ENCODE data around the gene USF2. TPM values are rescaled to one million over a fixed set of nuclear protein-coding genes. Genes with fewer than 3 reads are reported as not detected.

USF2 gene
- total RNA-seq, 2 experiments from 2014 or later, result 116 to 154 TPM

- Mint-ChIP-seq H3K27ac (no peak overlapping the region), H3K4me1 (peaks cover 8% of the 10 kb centered on the region), H3K9me3 (ENCODE audit: low read depth) (no peaks in the 10 kb centered on the region), H3K27me3 (no peaks in the 10 kb centered on the region), H3K4me3 (no peak overlapping the region), H3K36me3 (ENCODE audit: low read depth) (no peaks in the 10 kb centered on the region)
- ATAC-seq (no peak), DNase-seq (no peak)
- POLR2A ChIA-PET, result no interaction called here
- CTCF ChIA-PET, result no interaction called here
- intact Hi-C loops (cut with DNase I, micrococcal nuclease), result no loop called here
Measured at GRCh38 chr19:35298561-35298972, 29.8 kb downstream of the USF2 start.

- peak; percentile 36 for DNase-seq
- H3K9me3 Mint-ChIP-seq (ENCODE audit: low read depth), result no peaks in the 10 kb centered on the region
- intact Hi-C loops (cut with DNase I, micrococcal nuclease), result no loop called here
- no peaks in the 10 kb centered on the region for H3K36me3 Mint-ChIP-seq (ENCODE audit: low read depth)
- CTCF ChIA-PET, result no interaction called here
- no peak overlapping the region for H3K4me3 Mint-ChIP-seq
- H3K27me3 Mint-ChIP-seq, result no peaks in the 10 kb centered on the region
- no peak overlapping the region for H3K27ac Mint-ChIP-seq
- POLR2A ChIA-PET, result no interaction called here
- no peak for ATAC-seq
- peaks cover 8% of the 10 kb centered on the region for H3K4me1 Mint-ChIP-seq
Measured at GRCh38 chr19:35299523-35300338, 31.0 kb downstream of the USF2 start.

DNA sequence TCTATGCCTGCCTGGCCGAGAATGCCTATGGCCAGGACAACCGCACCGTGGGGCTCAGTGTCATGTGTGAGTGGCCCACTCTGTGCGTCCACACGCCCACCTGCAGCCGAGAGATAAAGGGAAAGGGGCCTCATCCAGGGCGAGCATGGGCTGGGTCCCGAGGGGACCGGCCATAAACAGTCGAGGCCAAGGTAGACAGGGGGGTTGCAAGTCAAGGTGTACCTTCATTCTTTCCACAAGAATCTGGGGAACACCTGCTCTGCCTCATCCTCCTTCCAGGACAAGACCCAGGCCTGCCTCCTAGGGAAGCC, 31.5 kb downstream of the USF2 start:
- intact Hi-C loops (cut with DNase I, micrococcal nuclease), result no loop called here
- no peak overlapping the region for H3K27ac Mint-ChIP-seq
- DNase-seq (no peak), ATAC-seq (no peak)
- H3K4me3 Mint-ChIP-seq, result no peak overlapping the region
- no peaks in the 10 kb centered on the region for H3K27me3 Mint-ChIP-seq
- no peaks in the 10 kb centered on the region for H3K36me3 Mint-ChIP-seq (ENCODE audit: low read depth)
- no peaks in the 10 kb centered on the region for H3K9me3 Mint-ChIP-seq (ENCODE audit: low read depth)
- ChIA-PET POLR2A (no interaction called here), CTCF (no interaction called here)
- peaks cover 8% of the 10 kb centered on the region for H3K4me1 Mint-ChIP-seq

DNA sequence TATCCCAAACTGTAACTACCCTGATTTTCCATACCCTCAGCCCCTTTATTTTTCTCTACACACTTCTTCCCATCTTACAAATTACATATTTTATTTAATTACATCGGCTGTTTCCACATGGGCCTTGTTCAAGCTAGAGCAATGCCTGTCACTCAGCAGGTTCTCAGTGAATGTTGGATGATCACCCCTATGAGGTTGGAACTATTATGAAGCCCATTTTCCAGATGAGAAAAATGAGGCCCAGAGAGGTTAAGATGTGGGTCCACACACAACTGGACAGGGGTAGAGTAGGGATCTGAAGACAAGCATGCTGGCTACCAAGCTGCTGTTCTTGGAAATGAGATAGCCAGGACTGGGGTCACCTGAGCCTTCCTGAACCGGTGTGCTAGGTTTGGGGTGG, 33.2 kb downstream of the USF2 start:
- Mint-ChIP-seq H3K27me3 (no peaks in the 10 kb centered on the region), H3K4me1 (no peaks in the 10 kb centered on the region)
- POLR2A ChIA-PET, result no interaction called here

GRCh38 chr19:35302446-35302845, 33.7 kb downstream of the USF2 start:
- CTCF ChIA-PET, result no interaction called here
- POLR2A ChIA-PET, result no interaction called here
- H3K27me3 Mint-ChIP-seq, result no peaks in the 10 kb centered on the region
- no peak overlapping the region for H3K27ac Mint-ChIP-seq
- ATAC-seq, result no peak
- no peak overlapping the region for H3K4me3 Mint-ChIP-seq
- no peak for DNase-seq
- H3K4me1 Mint-ChIP-seq, result no peaks in the 10 kb centered on the region
- H3K9me3 Mint-ChIP-seq (ENCODE audit: low read depth), result no peaks in the 10 kb centered on the region
- no peaks in the 10 kb centered on the region for H3K36me3 Mint-ChIP-seq (ENCODE audit: low read depth)
- intact Hi-C loops (cut with DNase I, micrococcal nuclease), result no loop called here

More for the DNA sequence above, 33.2 kb downstream of the USF2 start:
- intact Hi-C loops (cut with DNase I, micrococcal nuclease), result no loop called here
- Mint-ChIP-seq H3K9me3 (ENCODE audit: low read depth) (no peaks in the 10 kb centered on the region), H3K27ac (no peak overlapping the region), H3K4me3 (no peak overlapping the region), H3K36me3 (ENCODE audit: low read depth) (no peaks in the 10 kb centered on the region)
- CTCF ChIA-PET, result no interaction called here
- ATAC-seq, result no peak
- DNase-seq, result no peak

GRCh38 chr19:35303357-35303915, 34.7 kb downstream of the USF2 start:
- Mint-ChIP-seq H3K9me3 (ENCODE audit: low read depth) (no peaks in the 10 kb centered on the region), H3K4me1 (no peaks in the 10 kb centered on the region), H3K27ac (no peak overlapping the region), H3K27me3 (no peaks in the 10 kb centered on the region), H3K36me3 (ENCODE audit: low read depth) (no peaks in the 10 kb centered on the region), H3K4me3 (no peak overlapping the region)
- ATAC-seq, result no peak
- DNase-seq, result no peak
- intact Hi-C loops (cut with DNase I, micrococcal nuclease), result no loop called here
- POLR2A ChIA-PET, result no interaction called here
- CTCF ChIA-PET, result interaction anchor here (0.6 kb wide), 1 partner anchor 205 kb away, joined by 3 read pairs; no protein-coding TSS in a partner anchor

DNA sequence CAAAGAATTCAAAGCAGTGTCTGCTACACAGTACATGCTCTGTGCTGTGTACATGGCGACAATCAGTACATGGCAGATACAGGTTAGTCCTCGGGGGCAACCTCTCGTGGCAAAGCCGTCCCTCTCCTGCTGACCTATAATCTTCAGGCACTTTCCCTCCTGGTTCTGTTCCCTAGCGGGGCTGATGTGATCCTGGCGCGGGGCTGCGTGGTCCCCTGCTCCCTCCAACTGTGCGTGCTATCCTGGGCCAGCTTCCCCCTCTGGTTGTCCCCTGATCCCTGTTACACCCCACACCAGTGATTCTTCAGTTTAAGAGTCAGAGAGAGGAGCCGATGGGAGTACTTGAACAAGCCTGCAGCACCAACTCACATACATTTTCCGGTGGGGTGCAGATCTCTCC, 35.3 kb downstream of the USF2 start:
- no peaks in the 10 kb centered on the region for H3K4me1 Mint-ChIP-seq
- CTCF ChIA-PET, result interaction anchor here (0.6 kb wide), 2 partner anchors 125 to 204 kb away, joined by 3 read pairs; no protein-coding TSS in a partner anchor

DNA sequence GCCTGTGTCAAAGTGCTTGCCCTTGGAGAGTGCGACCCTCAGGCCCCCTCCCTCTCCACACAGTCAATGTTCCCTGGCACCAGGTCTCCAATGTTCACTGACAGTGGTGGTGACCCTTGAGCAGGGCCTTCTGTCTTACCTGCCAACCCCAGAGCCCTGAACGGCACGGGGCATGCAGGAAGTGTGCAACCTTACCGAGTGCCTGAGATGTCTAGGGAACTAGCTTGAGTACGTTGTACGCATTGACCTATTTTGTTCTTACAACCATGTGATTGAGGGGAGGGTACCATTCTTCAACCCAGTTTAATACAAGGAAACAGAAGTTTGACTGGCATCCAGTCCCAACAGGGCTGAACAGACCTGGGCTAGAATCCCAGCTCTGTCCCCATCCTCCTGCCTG, 36.4 kb downstream of the USF2 start:
- intact Hi-C loops (cut with DNase I, micrococcal nuclease), result no loop called here
- Mint-ChIP-seq H3K36me3 (ENCODE audit: low read depth) (no peaks in the 10 kb centered on the region), H3K9me3 (ENCODE audit: low read depth) (no peaks in the 10 kb centered on the region), H3K27ac (no peak overlapping the region), H3K27me3 (no peaks in the 10 kb centered on the region), H3K4me1 (no peaks in the 10 kb centered on the region), H3K4me3 (no peak overlapping the region)
- DNase-seq (no peak), ATAC-seq (no peak)
- ChIA-PET CTCF (interaction anchor here (0.6 kb wide), 1 partner anchor 190 kb away, joined by 3 read pairs; the partner anchor contains the start of gene FXYD3), POLR2A (no interaction called here)

More for the DNA sequence above, 35.3 kb downstream of the USF2 start:
- no peaks in the 10 kb centered on the region for H3K9me3 Mint-ChIP-seq (ENCODE audit: low read depth)
- no peaks in the 10 kb centered on the region for H3K27me3 Mint-ChIP-seq
- H3K4me3 Mint-ChIP-seq, result no peak overlapping the region
- no peak overlapping the region for H3K27ac Mint-ChIP-seq
- H3K36me3 Mint-ChIP-seq (ENCODE audit: low read depth), result no peaks in the 10 kb centered on the region
- POLR2A ChIA-PET, result no interaction called here
- no peak for DNase-seq
- intact Hi-C loops (cut with DNase I, micrococcal nuclease), result no loop called here
- ATAC-seq, result no peak

DNA sequence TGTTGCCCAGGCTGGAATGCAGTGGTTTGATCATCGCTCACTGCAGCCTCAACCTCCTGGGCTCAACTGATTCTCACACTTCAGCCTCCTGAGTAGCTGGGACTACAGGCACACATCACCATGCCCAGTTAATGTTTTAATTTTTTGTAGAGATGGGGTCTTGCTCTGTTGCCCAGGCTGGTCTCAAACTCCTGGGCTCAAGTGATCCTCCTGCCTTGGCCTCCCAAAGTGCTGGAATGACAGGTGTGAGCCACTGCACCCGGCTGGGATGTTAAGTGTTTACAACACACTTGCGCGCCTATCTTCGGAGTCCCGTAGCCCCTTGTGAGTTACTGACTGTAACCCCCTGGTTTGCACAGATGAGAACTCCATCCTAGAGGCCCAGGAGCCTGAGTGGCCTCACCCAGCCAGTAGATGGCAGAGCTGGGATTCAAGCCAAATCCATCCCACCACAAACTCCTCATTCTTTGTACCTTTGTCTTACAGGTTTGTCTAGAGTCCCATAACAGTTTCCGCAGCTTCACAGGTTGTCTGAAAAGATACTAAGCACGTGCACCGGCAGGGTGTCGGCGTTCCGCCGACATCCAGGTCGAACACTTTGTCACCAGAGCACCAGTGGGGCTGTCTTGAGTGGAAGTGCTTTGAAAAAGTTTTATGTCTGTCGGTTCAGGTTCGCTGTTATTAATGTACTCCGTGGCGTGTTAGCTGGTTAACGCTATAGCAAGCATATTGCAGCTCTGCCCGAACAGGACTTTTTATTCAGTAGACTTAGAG, 37.9 kb downstream of the USF2 start:
- intact Hi-C loops (cut with DNase I, micrococcal nuclease), result loop anchor here in 1 of 2 experiments (1.0 kb wide), 1 partner anchor 162 kb away; no protein-coding TSS in a partner anchor
- H3K4me3 Mint-ChIP-seq, result no peak overlapping the region
- ChIA-PET CTCF (interaction anchor here (0.9 to 1.1 kb wide), 2 partner anchors 47 to 189 kb away, joined by 4 read pairs; no protein-coding TSS in a partner anchor), POLR2A (no interaction called here)
- H3K27ac Mint-ChIP-seq, result no peak overlapping the region
- no peaks in the 10 kb centered on the region for H3K4me1 Mint-ChIP-seq
- ATAC-seq (peak; percentile 51), DNase-seq (peak; percentile 52)
- H3K27me3 Mint-ChIP-seq, result no peaks in the 10 kb centered on the region
- H3K9me3 Mint-ChIP-seq (ENCODE audit: low read depth), result no peaks in the 10 kb centered on the region
- no peaks in the 10 kb centered on the region for H3K36me3 Mint-ChIP-seq (ENCODE audit: low read depth)

DNA sequence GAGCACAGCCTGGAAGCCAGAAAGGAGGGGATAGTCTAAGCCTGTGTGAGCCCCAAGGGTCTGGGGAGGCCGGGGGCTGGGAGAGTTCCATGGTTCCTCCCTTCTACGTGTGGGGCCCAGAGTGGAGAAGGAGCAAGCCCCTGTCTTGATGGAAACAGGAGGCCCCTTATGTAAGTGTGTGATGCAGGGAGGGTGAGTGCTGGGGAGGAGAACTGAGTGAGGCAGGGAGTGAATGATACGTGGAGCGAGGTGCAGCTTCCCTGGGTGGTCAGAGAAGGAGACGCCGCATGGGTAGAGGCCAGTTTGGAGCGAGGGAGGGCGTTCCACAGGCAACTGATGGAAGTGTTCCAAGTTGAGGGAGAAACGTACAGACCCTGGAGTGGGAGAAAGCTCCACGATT, 39.2 kb downstream of the USF2 start:
- intact Hi-C loops (cut with DNase I, micrococcal nuclease), result no loop called here
- POLR2A ChIA-PET, result no interaction called here
- Mint-ChIP-seq H3K4me1 (no peaks in the 10 kb centered on the region), H3K27me3 (no peaks in the 10 kb centered on the region), H3K27ac (peak overlapping the region; percentile 20), H3K4me3 (no peak overlapping the region), H3K9me3 (ENCODE audit: low read depth) (no peaks in the 10 kb centered on the region), H3K36me3 (ENCODE audit: low read depth) (no peaks in the 10 kb centered on the region)
- DNase-seq, result no peak
- ATAC-seq, result no peak
- CTCF ChIA-PET, result interaction anchor here (1.0 kb wide), 1 partner anchor 45 kb away, joined by 3 read pairs; no protein-coding TSS in a partner anchor

DNA sequence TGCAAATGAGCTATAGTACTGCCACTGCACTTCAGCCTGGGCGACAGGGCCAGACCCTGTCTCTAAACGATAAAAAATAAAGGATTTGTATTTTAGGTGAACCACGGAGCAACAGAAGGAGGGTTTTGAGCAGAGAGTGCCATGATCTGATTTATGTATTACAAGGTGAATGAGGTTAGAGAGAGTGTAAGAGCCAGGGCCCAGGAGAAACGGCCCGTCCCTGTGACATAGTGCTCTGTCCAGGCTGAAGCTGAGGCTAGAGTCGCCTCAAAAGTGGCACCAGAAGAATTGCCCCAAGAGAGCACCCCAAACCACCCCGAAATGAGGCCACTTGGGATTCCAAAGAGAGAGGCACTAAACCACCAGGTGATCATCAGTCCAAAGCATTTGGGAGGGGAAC, 40.1 kb downstream of the USF2 start:
- ATAC-seq, result no peak
- H3K36me3 Mint-ChIP-seq (ENCODE audit: low read depth), result no peaks in the 10 kb centered on the region
- CTCF ChIA-PET, result no interaction called here
- no peak overlapping the region for H3K4me3 Mint-ChIP-seq
- H3K9me3 Mint-ChIP-seq (ENCODE audit: low read depth), result no peaks in the 10 kb centered on the region
- no peak overlapping the region for H3K27ac Mint-ChIP-seq
- no peaks in the 10 kb centered on the region for H3K4me1 Mint-ChIP-seq
- intact Hi-C loops (cut with DNase I, micrococcal nuclease), result no loop called here
- POLR2A ChIA-PET, result no interaction called here
- DNase-seq, result no peak
- H3K27me3 Mint-ChIP-seq, result no peaks in the 10 kb centered on the region
